ENCODE results near the gene GPR137.

DNA sequence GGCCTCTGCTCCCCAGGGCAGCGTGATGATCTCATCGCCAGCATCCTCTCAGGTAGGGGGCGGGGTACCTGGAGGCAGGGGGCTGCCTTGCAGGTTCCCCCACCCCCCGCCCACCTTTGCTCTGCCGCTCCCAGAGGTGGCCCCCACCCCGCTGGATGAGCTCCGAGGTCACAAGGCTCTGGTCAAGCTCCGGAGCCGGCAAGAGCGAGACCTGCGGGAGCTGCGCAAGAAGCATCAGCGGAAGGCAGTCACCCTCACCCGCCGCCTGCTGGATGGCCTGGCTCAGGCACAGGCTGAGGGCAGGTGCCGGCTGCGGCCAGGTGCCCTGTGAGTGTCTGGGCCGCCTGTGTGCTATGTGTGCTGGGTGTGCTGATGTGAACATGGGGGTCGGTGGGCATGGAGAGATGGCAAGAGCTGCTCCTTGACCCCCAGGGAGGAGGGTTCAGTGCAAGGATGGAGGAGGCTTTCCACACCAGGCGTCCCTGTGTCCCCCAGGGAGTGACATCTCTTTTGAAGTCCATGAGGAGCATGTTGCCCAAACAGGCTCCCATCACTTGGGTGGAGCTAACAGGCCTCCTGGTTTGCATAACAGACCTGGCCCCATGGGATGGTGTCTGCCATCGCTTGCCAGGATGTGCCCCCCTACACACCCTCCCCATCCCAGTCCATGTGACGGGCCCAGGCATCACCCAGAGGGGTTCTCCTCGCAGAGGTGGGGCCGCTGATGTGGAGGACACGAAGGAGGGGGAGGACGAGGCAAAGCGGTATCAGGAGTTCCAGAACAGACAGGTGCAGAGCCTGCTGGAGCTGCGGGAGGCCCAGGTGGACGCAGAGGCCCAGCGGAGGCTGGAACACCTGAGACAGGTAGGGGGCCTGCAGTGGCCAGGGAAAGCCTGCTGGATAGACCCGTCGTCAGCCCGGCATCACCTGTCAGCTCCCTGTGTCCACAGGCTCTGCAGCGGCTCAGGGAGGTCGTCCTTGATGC is 20.2 kb upstream of the GPR137 start:
- TF ChIP-seq, protein P1, sequence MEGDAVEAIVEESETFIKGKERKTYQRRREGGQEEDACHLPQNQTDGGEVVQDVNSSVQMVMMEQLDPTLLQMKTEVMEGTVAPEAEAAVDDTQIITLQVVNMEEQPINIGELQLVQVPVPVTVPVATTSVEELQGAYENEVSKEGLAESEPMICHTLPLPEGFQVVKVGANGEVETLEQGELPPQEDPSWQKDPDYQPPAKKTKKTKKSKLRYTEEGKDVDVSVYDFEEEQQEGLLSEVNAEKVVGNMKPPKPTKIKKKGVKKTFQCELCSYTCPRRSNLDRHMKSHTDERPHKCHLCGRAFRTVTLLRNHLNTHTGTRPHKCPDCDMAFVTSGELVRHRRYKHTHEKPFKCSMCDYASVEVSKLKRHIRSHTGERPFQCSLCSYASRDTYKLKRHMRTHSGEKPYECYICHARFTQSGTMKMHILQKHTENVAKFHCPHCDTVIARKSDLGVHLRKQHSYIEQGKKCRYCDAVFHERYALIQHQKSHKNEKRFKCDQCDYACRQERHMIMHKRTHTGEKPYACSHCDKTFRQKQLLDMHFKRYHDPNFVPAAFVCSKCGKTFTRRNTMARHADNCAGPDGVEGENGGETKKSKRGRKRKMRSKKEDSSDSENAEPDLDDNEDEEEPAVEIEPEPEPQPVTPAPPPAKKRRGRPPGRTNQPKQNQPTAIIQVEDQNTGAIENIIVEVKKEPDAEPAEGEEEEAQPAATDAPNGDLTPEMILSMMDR (conservative IDR thresholded peaks at IDR 0.05; ENCODE audit: low read length) = no peak
- TF ChIP-seq EZH2phosphoT487 (IDR thresholded peaks at IDR 0.05; ENCODE audit: borderline replicate concordance, low read depth, low read length) = no peak

Data from OCI-LY7 (cell line).